ENCODE measurements around the gene HACL1. TPM values are rescaled to one million over a fixed set of nuclear protein-coding genes. Genes with fewer than 3 reads are reported as not detected.

The HACL1 gene
- total and polyA plus RNA-seq, 7 experiments from 2014 or later: 18.7 to 41.4 (median 36.5) TPM

DNA sequence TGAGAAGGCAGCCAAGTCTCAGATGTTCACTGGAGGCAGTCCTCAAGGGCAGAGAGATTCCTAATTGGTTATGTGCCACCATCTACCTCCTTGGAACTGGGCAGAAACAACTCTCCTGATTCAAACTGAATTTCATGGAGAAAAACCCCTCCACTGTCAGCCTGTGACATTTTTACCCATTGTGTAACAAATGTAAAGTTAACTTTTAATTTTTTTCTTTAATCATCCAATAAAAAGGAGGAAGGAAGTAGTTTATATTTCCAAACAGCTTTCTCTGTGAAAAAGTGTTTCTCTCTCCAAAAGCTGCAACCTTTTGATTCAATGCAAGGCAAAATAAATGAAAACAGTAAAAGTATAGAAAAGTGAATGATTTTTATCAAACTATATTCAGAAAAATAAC is 79.4 kb downstream of the HACL1 start:
- H3K4me3 Mint-ChIP-seq: peak overlapping the region in 3 of 10 donors; percentile 42 to 85 (median 44)
- H3K27me3 Mint-ChIP-seq: peaks cover 0 to 14% (median 6%) of the 10 kb centered on the region in 5 donors
- Histone ChIP-seq H3K9me3 (ENCODE audit: control insufficient read depth in 2 of 3, low read length in 3 of 3) (no peaks in the 10 kb centered on the region), H3K4me3 (ENCODE audit: low read length) (no peak overlapping the region), H3K27ac (ENCODE audit: low read depth, low read length) (no peak overlapping the region), H3K27me3 (ENCODE audit: control insufficient read depth in 2 of 2, insufficient read depth in 2 of 2, low read length in 2 of 2) (no peaks in the 10 kb centered on the region), H3K4me1 (ENCODE audit: control insufficient read depth in 2 of 2, insufficient read depth in 2 of 2, low read length in 2 of 2) (peaks cover 0 to 3% of the 10 kb centered on the region in 2 donors), H3K36me3 (ENCODE audit: control insufficient read depth in 2 of 3, insufficient read depth in 3 of 3, low read length in 3 of 3) (no peaks in the 10 kb centered on the region)
- H3K36me3 Mint-ChIP-seq: peaks cover 0 to 4% (median 0%) of the 10 kb centered on the region in 5 donors
- no peak overlapping the region for H3K27ac Mint-ChIP-seq
- peaks cover 7 to 21% (median 12%) of the 10 kb centered on the region in 7 donors for H3K4me1 Mint-ChIP-seq
- ChIA-PET POLR2A (interaction anchor here (0.7 kb wide), 1 partner anchor 479 kb away, joined by 5 read pairs; no protein-coding TSS in a partner anchor), CTCF (interaction anchor here (0.8 kb wide), 1 partner anchor 322 kb away, joined by 3 read pairs; no protein-coding TSS in a partner anchor)
- intact Hi-C loops (cut with micrococcal nuclease): no loop called here
- peaks cover 0 to 2% (median 0%) of the 10 kb centered on the region in 11 donors for H3K9me3 Mint-ChIP-seq
- DNase-seq (no peak), ATAC-seq (no peak)

GRCh38 chr3:15521573-15521965 is 79.8 kb downstream of the HACL1 start, which contains the start of gene COLQ:
Gene COLQ, minus strand, starts transcription at chr3:15521706. Its CDS starts 81 bp downstream, at chr3:15521625.
- Histone ChIP-seq H3K27me3 (ENCODE audit: control insufficient read depth in 2 of 2, insufficient read depth in 2 of 2, low read length in 2 of 2) (no peaks in the 10 kb centered on the region), H3K9me3 (ENCODE audit: control insufficient read depth in 2 of 3, low read length in 3 of 3) (no peaks in the 10 kb centered on the region), H3K36me3 (ENCODE audit: control insufficient read depth in 2 of 3, insufficient read depth in 3 of 3, low read length in 3 of 3) (no peaks in the 10 kb centered on the region), H3K4me1 (ENCODE audit: control insufficient read depth in 2 of 2, insufficient read depth in 2 of 2, low read length in 2 of 2) (peaks cover 0 to 3% of the 10 kb centered on the region in 2 donors), H3K27ac (ENCODE audit: low read depth, low read length) (no peak within 1 kb of the TSS), H3K4me3 (ENCODE audit: low read length) (no peak within 1 kb of the TSS)
- ATAC-seq (no peak), DNase-seq (no peak)
- POLR2A ChIA-PET: interaction anchor here (0.7 kb wide), 1 partner anchor 479 kb away, joined by 5 read pairs; no protein-coding TSS in a partner anchor
- intact Hi-C loops (cut with micrococcal nuclease): no loop called here
- CTCF ChIA-PET: interaction anchor here (0.8 kb wide), 1 partner anchor 321 kb away, joined by 3 read pairs; no protein-coding TSS in a partner anchor
- peaks cover 7 to 21% (median 12%) of the 10 kb centered on the region in 7 donors for H3K4me1 Mint-ChIP-seq
- peak within 1 kb of the TSS in 2 of 9 donors; percentile 7 to 12 for H3K27ac Mint-ChIP-seq
- peaks cover 0 to 14% (median 6%) of the 10 kb centered on the region in 5 donors for H3K27me3 Mint-ChIP-seq
- H3K9me3 Mint-ChIP-seq: peaks cover 0 to 2% (median 0%) of the 10 kb centered on the region in 11 donors
- H3K4me3 Mint-ChIP-seq: peak within 1 kb of the TSS in 9 of 10 donors; percentile 25 to 85 (median 48)
- H3K36me3 Mint-ChIP-seq: peaks cover 0 to 4% (median 0%) of the 10 kb centered on the region in 5 donors

GRCh38 chr3:15520804-15521572 is 80.4 kb downstream of the HACL1 start:
- no peaks in the 10 kb centered on the region for H3K36me3 ChIP-seq (ENCODE audit: control insufficient read depth in 2 of 3, insufficient read depth in 3 of 3, low read length in 3 of 3)
- H3K27ac ChIP-seq (ENCODE audit: low read depth, low read length): no peak overlapping the region
- peaks cover 7 to 21% (median 12%) of the 10 kb centered on the region in 7 donors for H3K4me1 Mint-ChIP-seq
- ChIA-PET POLR2A (no interaction called here), CTCF (no interaction called here)
- peaks cover 0 to 14% (median 6%) of the 10 kb centered on the region in 5 donors for H3K27me3 Mint-ChIP-seq
- H3K27ac Mint-ChIP-seq: peak overlapping the region in 2 of 9 donors; percentile 7 to 12
- peaks cover 0 to 3% of the 10 kb centered on the region in 2 donors for H3K4me1 ChIP-seq (ENCODE audit: control insufficient read depth in 2 of 2, insufficient read depth in 2 of 2, low read length in 2 of 2)
- peak overlapping the region in 9 of 10 donors; percentile 25 to 85 (median 48) for H3K4me3 Mint-ChIP-seq
- H3K36me3 Mint-ChIP-seq: peaks cover 0 to 4% (median 0%) of the 10 kb centered on the region in 5 donors
- H3K27me3 ChIP-seq (ENCODE audit: control insufficient read depth in 2 of 2, insufficient read depth in 2 of 2, low read length in 2 of 2): no peaks in the 10 kb centered on the region
- peaks cover 0 to 2% (median 0%) of the 10 kb centered on the region in 11 donors for H3K9me3 Mint-ChIP-seq
- no peak for DNase-seq
- H3K9me3 ChIP-seq (ENCODE audit: control insufficient read depth in 2 of 3, low read length in 3 of 3): no peaks in the 10 kb centered on the region
- intact Hi-C loops (cut with micrococcal nuclease): no loop called here
- H3K4me3 ChIP-seq (ENCODE audit: low read length): no peak overlapping the region
- no peak for ATAC-seq

- intact Hi-C loops (cut with micrococcal nuclease): no loop called here
- ChIA-PET CTCF (no interaction called here), POLR2A (no interaction called here)
- Mint-ChIP-seq H3K27me3 (peaks cover 0 to 14% (median 6%) of the 10 kb centered on the region in 5 donors), H3K36me3 (peaks cover 0 to 2% (median 0%) of the 10 kb centered on the region in 5 donors), H3K4me3 (peak overlapping the region in 1 of 10 donors; percentile 67), H3K4me1 (peaks cover 7 to 21% (median 12%) of the 10 kb centered on the region in 7 donors), H3K27ac (peak overlapping the region in 1 of 9 donors; percentile 60), H3K9me3 (peaks cover 0 to 1% (median 0%) of the 10 kb centered on the region in 11 donors)
- H3K27me3 ChIP-seq (ENCODE audit: control insufficient read depth in 2 of 2, insufficient read depth in 2 of 2, low read length in 2 of 2): no peaks in the 10 kb centered on the region
- H3K27ac ChIP-seq (ENCODE audit: low read depth, low read length): no peak overlapping the region
- ATAC-seq: peak; percentile 56
- DNase-seq: no peak
- H3K4me1 ChIP-seq (ENCODE audit: control insufficient read depth in 2 of 2, insufficient read depth in 2 of 2, low read length in 2 of 2): peaks cover 0 to 3% of the 10 kb centered on the region in 2 donors
- no peak overlapping the region for H3K4me3 ChIP-seq (ENCODE audit: low read length)
- no peaks in the 10 kb centered on the region for H3K36me3 ChIP-seq (ENCODE audit: control insufficient read depth in 2 of 3, insufficient read depth in 3 of 3, low read length in 3 of 3)
- no peaks in the 10 kb centered on the region for H3K9me3 ChIP-seq (ENCODE audit: control insufficient read depth in 2 of 3, low read length in 3 of 3)
These were observed 81.2 kb downstream of the HACL1 start for GRCh38 chr3:15520185-15520584.

DNA sequence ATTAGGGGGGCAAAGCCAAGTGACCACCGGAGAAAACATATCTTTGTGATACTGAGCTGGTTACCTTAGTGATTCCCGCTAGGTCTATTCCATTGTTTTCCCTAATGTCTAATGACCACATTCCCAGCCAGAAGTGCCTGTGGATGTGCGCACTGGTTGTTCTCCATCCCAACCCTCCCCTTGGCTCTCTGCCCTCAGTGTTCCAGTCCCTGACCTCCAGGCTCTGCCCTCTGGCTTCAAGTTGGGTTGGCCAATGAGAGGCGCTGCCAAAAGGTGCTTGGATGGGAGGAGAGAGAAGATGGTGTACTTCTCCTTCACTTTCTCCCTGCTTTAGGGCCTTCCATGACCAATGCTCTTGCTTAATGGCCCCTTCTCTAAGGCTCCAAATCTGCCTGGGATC is 82.3 kb downstream of the HACL1 start:
- DNase-seq (no peak), ATAC-seq (no peak)
- intact Hi-C loops (cut with micrococcal nuclease): no loop called here
- no peaks in the 10 kb centered on the region for H3K36me3 ChIP-seq (ENCODE audit: control insufficient read depth in 2 of 3, insufficient read depth in 3 of 3, low read length in 3 of 3)
- Mint-ChIP-seq H3K36me3 (peaks cover 0 to 2% (median 0%) of the 10 kb centered on the region in 5 donors), H3K4me3 (no peak overlapping the region), H3K4me1 (peaks cover 7 to 24% (median 12%) of the 10 kb centered on the region in 7 donors), H3K9me3 (peaks cover 0 to 1% (median 0%) of the 10 kb centered on the region in 11 donors), H3K27me3 (peaks cover 0 to 14% (median 6%) of the 10 kb centered on the region in 5 donors), H3K27ac (no peak overlapping the region)
- no peaks in the 10 kb centered on the region for H3K27me3 ChIP-seq (ENCODE audit: control insufficient read depth in 2 of 2, insufficient read depth in 2 of 2, low read length in 2 of 2)
- H3K27ac ChIP-seq (ENCODE audit: low read depth, low read length): no peak overlapping the region
- POLR2A ChIA-PET: no interaction called here
- H3K4me3 ChIP-seq (ENCODE audit: low read length): no peak overlapping the region
- CTCF ChIA-PET: no interaction called here
- peaks cover 0 to 3% of the 10 kb centered on the region in 2 donors for H3K4me1 ChIP-seq (ENCODE audit: control insufficient read depth in 2 of 2, insufficient read depth in 2 of 2, low read length in 2 of 2)
- no peaks in the 10 kb centered on the region for H3K9me3 ChIP-seq (ENCODE audit: control insufficient read depth in 2 of 3, low read length in 3 of 3)

DNA sequence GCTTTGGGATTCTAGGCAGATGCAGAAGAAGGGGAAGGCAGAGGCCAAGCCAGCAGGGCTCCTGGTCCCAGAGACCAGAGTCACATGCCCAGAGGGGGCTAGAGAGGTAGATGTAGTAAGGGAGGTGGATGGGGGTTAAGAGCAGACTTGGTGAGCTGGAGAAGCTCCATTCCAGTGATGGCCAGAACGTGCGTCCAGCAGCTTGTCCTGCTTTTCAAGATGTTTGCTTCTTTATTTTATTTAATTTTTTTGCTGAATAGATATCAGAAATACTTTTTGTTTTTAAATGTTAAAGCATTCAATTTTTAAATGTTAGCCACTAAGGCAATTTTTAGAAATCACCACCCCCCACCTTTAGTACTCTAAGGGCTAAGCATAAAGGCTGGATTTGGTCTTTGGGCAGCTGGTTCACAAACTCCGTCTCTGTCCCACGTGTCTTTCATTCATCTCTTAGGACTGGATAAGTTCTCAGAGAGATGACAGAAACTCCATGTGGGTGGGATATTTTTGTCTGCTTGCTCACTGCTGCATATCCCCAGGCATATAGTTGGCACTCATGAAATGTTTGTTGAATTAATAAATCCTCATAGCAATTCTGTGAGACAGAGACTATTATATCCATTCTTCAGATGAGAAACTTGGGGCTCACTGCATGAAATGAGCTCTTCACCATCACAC is 86.6 kb downstream of the HACL1 start:
- Mint-ChIP-seq H3K36me3 (peaks cover 0 to 6% (median 0%) of the 10 kb centered on the region in 5 donors), H3K27me3 (peaks cover 0 to 3% (median 0%) of the 10 kb centered on the region in 5 donors), H3K27ac (peak overlapping the region in 1 of 9 donors; percentile 59), H3K9me3 (peaks cover 0 to 1% (median 0%) of the 10 kb centered on the region in 11 donors), H3K4me3 (no peak overlapping the region), H3K4me1 (peaks cover 0 to 18% (median 0%) of the 10 kb centered on the region in 7 donors)
- ATAC-seq (no peak), DNase-seq (no peak)
- POLR2A ChIA-PET: no interaction called here
- Histone ChIP-seq H3K4me3 (ENCODE audit: low read length) (no peak overlapping the region), H3K36me3 (ENCODE audit: control insufficient read depth in 2 of 3, insufficient read depth in 3 of 3, low read length in 3 of 3) (no peaks in the 10 kb centered on the region), H3K9me3 (ENCODE audit: control insufficient read depth in 2 of 3, low read length in 3 of 3) (no peaks in the 10 kb centered on the region), H3K27ac (ENCODE audit: low read depth, low read length) (no peak overlapping the region), H3K27me3 (ENCODE audit: control insufficient read depth in 2 of 2, insufficient read depth in 2 of 2, low read length in 2 of 2) (no peaks in the 10 kb centered on the region), H3K4me1 (ENCODE audit: control insufficient read depth in 2 of 2, insufficient read depth in 2 of 2, low read length in 2 of 2) (no peaks in the 10 kb centered on the region)
- intact Hi-C loops (cut with micrococcal nuclease): no loop called here
- CTCF ChIA-PET: no interaction called here

Data from naive thymus-derived CD4-positive, alpha-beta T cell (primary cell).